Erythroblast (primary cell): Measurements from ENCODE around the gene CNGA3.
"Not testable (repeated sequence)": the region's sequence is repeated elsewhere in the genome, so short reads cannot be mapped to it uniquely, and the experiment has no call there.

Experiments
- GATA1 ChIP-seq: IDR thresholded peaks from 2 replicates; pipeline ENCODE4 v1.6.1; 2011; ENCODE audit warnings: low read depth, mild to moderate bottlenecking, control low read depth, low read length, moderate library complexity
- POLR2A ChIP-seq: IDR thresholded peaks from 2 replicates; pipeline ENCODE4 v1.6.1; 2011; ENCODE audit warnings: mild to moderate bottlenecking, low read length

DNA sequence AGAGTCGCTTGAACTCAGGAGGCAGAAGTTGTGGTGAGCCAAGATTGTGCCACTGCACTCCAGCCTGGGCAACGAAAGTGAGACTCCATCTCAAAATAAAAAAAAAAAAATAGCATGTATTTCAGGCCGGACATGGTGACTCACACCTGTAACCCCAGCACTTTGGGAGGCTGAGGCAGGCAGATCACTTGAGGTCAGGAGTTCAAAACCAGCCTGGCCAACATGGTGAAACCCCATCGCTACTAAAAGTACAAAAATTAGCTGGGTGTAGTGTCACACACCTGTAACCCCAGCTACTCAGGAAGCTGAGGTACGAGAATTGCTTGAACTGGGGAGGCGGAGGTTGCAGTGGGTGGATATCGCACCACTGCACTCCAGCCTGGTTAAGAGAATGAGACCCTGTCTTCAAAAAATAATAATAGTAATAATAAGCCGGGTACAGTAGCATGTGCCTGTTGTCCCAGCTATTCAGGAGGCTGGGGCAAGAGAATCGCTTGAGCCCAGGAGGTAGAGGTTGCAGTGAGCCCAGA lies 69.5 kb downstream of the CNGA3 start:
- not testable (repeated sequence) for TF ChIP-seq POLR2A, GATA1
